KMS-11 (cell line): Measurements from ENCODE around the gene NPC1.

Experiments
- H2AFZ ChIP-seq: fragments of 200-600 bp; sonication (generic); 2 replicates; pipeline ENCODE4 v1.6.1; 2016; ENCODE audit warnings: antibody characterized with exemption, mixed run types, low read depth
- H3K27ac ChIP-seq: fragments of 200-600 bp; sonication (generic); 2 replicates; pipeline ENCODE4 v1.6.1; 2016; ENCODE audit warnings: mild to moderate bottlenecking, mixed run types
- H3K27me3 ChIP-seq: fragments of 200-600 bp; sonication (generic); 2 replicates; pipeline ENCODE4 v1.6.1; 2017; ENCODE audit warnings: mild to moderate bottlenecking, low read depth, mixed run types, moderate library complexity; ENCODE audit not compliant: insufficient read depth
- H3K36me3 ChIP-seq: fragments of 200-600 bp; sonication (generic); 2 replicates; pipeline ENCODE4 v1.6.1; 2017; ENCODE audit warnings: mild to moderate bottlenecking, mixed run types; ENCODE audit not compliant: insufficient read depth
- H3K4me1 ChIP-seq: fragments of 200-600 bp; sonication (generic); 2 replicates; pipeline ENCODE4 v1.6.1; 2016; ENCODE audit warnings: mild to moderate bottlenecking, low read depth, mixed run types; ENCODE audit not compliant: poor library complexity, severe bottlenecking
- H3K4me2 ChIP-seq: fragments of 200-600 bp; sonication (generic); 2 replicates; pipeline ENCODE4 v1.7.0; 2016; ENCODE audit warnings: mild to moderate bottlenecking, mixed run types
- H3K4me3 ChIP-seq: fragments of 200-600 bp; sonication (generic); IDR thresholded peaks from 2 replicates; pipeline ENCODE4 v1.6.1; 2017; ENCODE audit warnings: low read depth, low read length, mixed read lengths; ENCODE audit not compliant: insufficient read depth
- H3K79me2 ChIP-seq: fragments of 200-600 bp; sonication (generic); 2 replicates; pipeline ENCODE4 v1.6.1; 2016; ENCODE audit warnings: low read depth, mixed run types; ENCODE audit not compliant: insufficient read depth
- H3K9ac ChIP-seq: fragments of 200-600 bp; sonication (generic); 2 replicates; pipeline ENCODE4 v1.6.1; 2016; ENCODE audit warnings: mild to moderate bottlenecking, mixed run types
- H4K20me1 ChIP-seq: fragments of 200-600 bp; sonication (generic); 2 replicates; pipeline ENCODE4 v1.6.1; 2016; ENCODE audit warnings: mild to moderate bottlenecking, mixed run types; ENCODE audit not compliant: insufficient read depth
- TF ChIP-seq, protein P1 (sequence below): fragments of 200-600 bp; sonication (generic); conservative IDR thresholded peaks from 2 replicates; pipeline ENCODE4 v1.6.1; 2017; ENCODE audit warnings: low read depth, mild to moderate bottlenecking, antibody characterized with exemption, low read length, moderate library complexity, mixed read lengths

Gene NPC1

GRCh38 chr18:23595591-23595990 is 9.3 kb upstream of the NPC1 start:
- Histone ChIP-seq H3K4me3 (no peak overlapping the region), H3K36me3 (no peaks in the 10 kb centered on the region), H3K27ac (no peak overlapping the region), H3K4me2 (no peak overlapping the region), H3K4me1 (peaks cover 3% of the 10 kb centered on the region), H3K79me2 (no peaks in the 10 kb centered on the region), H2AFZ (no peak overlapping the region), H4K20me1 (no peaks in the 10 kb centered on the region), H3K9ac (no peak overlapping the region), H3K27me3 (no peaks in the 10 kb centered on the region)
- TF ChIP-seq, protein P1, sequence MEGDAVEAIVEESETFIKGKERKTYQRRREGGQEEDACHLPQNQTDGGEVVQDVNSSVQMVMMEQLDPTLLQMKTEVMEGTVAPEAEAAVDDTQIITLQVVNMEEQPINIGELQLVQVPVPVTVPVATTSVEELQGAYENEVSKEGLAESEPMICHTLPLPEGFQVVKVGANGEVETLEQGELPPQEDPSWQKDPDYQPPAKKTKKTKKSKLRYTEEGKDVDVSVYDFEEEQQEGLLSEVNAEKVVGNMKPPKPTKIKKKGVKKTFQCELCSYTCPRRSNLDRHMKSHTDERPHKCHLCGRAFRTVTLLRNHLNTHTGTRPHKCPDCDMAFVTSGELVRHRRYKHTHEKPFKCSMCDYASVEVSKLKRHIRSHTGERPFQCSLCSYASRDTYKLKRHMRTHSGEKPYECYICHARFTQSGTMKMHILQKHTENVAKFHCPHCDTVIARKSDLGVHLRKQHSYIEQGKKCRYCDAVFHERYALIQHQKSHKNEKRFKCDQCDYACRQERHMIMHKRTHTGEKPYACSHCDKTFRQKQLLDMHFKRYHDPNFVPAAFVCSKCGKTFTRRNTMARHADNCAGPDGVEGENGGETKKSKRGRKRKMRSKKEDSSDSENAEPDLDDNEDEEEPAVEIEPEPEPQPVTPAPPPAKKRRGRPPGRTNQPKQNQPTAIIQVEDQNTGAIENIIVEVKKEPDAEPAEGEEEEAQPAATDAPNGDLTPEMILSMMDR: no peak

DNA sequence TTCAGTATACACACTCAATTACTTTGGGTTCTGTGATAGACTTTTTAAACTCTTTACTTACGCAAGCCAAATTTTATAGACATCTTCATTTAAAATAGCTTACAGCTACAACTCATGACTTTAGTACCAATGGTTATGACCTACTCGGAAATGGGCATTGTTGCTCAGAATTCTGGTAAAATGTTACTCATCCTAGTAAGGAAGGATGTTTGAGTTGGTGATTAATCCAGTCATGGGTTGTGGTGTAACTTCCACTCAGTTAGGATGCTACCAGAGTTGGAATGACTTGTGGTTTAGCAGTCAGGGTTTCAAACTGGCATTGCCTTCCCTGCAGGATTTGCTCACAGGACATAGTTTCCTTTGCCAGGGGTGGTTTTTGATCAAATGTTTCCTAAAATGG is 7.4 kb upstream of the NPC1 start:
- Histone ChIP-seq H2AFZ (no peak overlapping the region), H3K4me2 (no peak overlapping the region), H3K27me3 (no peaks in the 10 kb centered on the region), H3K27ac (no peak overlapping the region), H4K20me1 (no peaks in the 10 kb centered on the region), H3K36me3 (no peaks in the 10 kb centered on the region), H3K9ac (no peak overlapping the region), H3K4me1 (peaks cover 3% of the 10 kb centered on the region), H3K4me3 (no peak overlapping the region), H3K79me2 (no peaks in the 10 kb centered on the region)
- TF ChIP-seq, protein P1: no peak

DNA sequence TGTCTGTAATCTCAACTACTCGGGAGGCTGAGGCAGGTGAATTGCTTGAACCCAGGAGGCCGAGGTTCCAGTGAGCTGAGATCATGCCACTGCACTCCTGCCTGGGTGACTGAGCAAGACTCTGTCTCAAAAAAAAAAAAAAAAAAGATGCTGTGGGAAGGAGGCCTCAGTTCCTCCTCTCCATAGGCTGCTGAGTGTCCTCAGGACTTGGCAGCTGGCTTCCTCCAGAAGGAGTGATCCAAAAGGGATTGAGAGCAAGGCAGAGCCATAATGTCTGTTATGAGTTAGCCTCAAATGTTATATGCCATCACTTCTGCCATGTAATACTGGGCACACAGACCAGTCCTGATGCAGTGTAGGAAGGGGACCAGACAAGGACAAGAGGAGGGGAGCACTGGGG is 6.6 kb upstream of the NPC1 start:
- Histone ChIP-seq H3K79me2 (no peaks in the 10 kb centered on the region), H4K20me1 (no peaks in the 10 kb centered on the region), H3K27me3 (no peaks in the 10 kb centered on the region), H3K4me3 (no peak overlapping the region), H3K36me3 (no peaks in the 10 kb centered on the region), H2AFZ (no peak overlapping the region), H3K9ac (no peak overlapping the region), H3K4me1 (peaks cover 3% of the 10 kb centered on the region), H3K27ac (no peak overlapping the region), H3K4me2 (no peak overlapping the region)
- TF ChIP-seq, protein P1: no peak

GRCh38 chr18:23591011-23591410 is 4.7 kb upstream of the NPC1 start:
- no peaks in the 10 kb centered on the region for H3K36me3 ChIP-seq
- no peak overlapping the region for H3K4me2 ChIP-seq
- TF ChIP-seq, protein P1: no peak
- no peak overlapping the region for H3K27ac ChIP-seq
- H2AFZ ChIP-seq: no peak overlapping the region
- H3K79me2 ChIP-seq: peaks cover under 1% of the 10 kb centered on the region; the same call in 1 of the 2 replicates
- H3K27me3 ChIP-seq: no peaks in the 10 kb centered on the region
- no peak overlapping the region for H3K4me3 ChIP-seq
- no peaks in the 10 kb centered on the region for H4K20me1 ChIP-seq
- no peak overlapping the region for H3K9ac ChIP-seq
- peaks cover 7% of the 10 kb centered on the region for H3K4me1 ChIP-seq
